ENCODE results near the gene ADGRL1. TPM values are rescaled to one million over a fixed set of nuclear protein-coding genes. Genes with fewer than 3 reads are reported as not detected.
"Not testable (repeated sequence)": the region's sequence is repeated elsewhere in the genome, so short reads cannot be mapped to it uniquely, and the experiment has no call there.

ADGRL1 gene
- total RNA-seq, 1 donor from 2014 or later: 24.0 TPM

GRCh38 chr19:14198384-14199376 is 7.3 kb downstream of the ADGRL1 start:
- ATAC-seq (no peak), DNase-seq (no peak)
- intact Hi-C loops (cut with micrococcal nuclease): no loop called here

GRCh38 chr19:14197882-14198281 is 8.1 kb downstream of the ADGRL1 start:
- ATAC-seq (no peak), DNase-seq (no peak)
- intact Hi-C loops (cut with micrococcal nuclease): no loop called here

- DNase-seq; ATAC-seq; intact Hi-C loops (cut with micrococcal nuclease): not testable (repeated sequence)
Observed at GRCh38 chr19:14197288-14197687, 8.7 kb downstream of the ADGRL1 start.

- intact Hi-C loops (cut with micrococcal nuclease): not testable (repeated sequence)
- peak; percentile 81 for DNase-seq
- ATAC-seq: peak; percentile 71
Observed at GRCh38 chr19:14196105-14196504, 9.9 kb downstream of the ADGRL1 start.

DNA sequence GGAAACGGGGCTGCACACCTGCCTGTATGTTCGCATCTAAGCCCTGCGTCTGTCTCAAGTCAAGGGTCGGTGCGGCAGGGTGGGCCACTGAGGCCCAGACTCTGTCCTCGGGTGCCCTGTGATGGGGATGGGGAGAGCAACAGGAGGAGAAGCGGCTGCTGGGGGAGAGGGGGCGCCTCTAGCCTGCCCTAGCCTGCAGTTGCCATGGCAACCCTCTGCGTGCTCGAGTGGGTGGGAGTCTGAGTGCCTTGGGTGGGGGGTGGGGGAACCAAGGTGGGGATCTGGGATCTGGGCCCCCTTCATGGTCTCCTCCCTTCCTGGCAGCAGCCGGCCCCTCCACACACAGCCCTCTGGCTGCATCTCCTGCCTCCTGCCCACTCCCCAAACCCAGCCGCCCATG is 10.8 kb downstream of the ADGRL1 start:
- ATAC-seq; intact Hi-C loops (cut with micrococcal nuclease); DNase-seq: not testable (repeated sequence)

DNA sequence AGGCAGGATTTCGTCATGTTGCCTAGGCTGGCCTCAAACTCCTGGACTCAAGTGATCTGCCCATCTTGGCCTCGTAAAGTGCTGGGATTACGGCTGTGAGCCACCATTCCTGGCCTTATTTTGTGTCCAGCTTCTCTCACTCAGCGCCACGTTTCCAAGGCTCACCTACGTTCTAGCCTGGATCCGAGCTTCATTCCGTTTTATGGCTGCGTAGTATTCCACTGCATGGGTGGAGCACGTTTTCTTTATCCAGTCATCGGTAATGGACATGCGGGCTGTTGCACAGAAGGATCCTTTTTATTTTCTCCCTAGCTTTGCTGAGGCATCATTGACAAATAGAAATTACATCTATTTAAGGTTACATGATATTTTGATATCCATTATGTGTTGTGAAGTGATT is 16.6 kb downstream of the ADGRL1 start:
- DNase-seq (no peak), ATAC-seq (no peak)
- intact Hi-C loops (cut with micrococcal nuclease): no loop called here

- intact Hi-C loops (cut with micrococcal nuclease); DNase-seq; ATAC-seq: not testable (repeated sequence)
Observed at GRCh38 chr19:14188086-14188485, 17.9 kb downstream of the ADGRL1 start.

- no peak for ATAC-seq
- no peak for DNase-seq
- intact Hi-C loops (cut with micrococcal nuclease): no loop called here
Observed at GRCh38 chr19:14187561-14187960, 18.4 kb downstream of the ADGRL1 start.

DNA sequence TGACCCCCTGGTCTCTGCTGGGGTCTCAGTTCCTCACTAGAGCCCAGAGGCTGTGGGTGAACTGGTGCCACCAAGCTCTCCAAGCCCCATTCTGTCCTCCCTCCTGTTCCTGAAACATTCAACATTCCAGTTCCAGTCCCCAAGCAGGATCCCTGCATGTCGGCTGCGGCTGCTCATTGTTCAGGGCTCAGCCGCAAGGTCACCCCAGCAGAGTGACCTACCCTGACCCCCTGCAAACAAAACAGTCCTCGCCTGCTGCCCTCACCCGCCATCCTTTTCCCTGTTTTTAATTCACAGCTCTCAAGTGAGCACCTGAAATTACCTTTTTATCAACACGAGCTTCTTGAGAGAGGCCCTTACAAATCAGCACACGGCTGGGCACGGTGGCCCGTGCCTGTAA is 19.3 kb downstream of the ADGRL1 start:
- ATAC-seq; DNase-seq; intact Hi-C loops (cut with micrococcal nuclease): not testable (repeated sequence)

- ATAC-seq; DNase-seq; intact Hi-C loops (cut with micrococcal nuclease): not testable (repeated sequence)
Observed at GRCh38 chr19:14185691-14186090, 20.3 kb downstream of the ADGRL1 start.

- intact Hi-C loops (cut with micrococcal nuclease): no loop called here
- DNase-seq: no peak
- ATAC-seq: no peak
Observed at GRCh38 chr19:14185158-14185557, 20.8 kb downstream of the ADGRL1 start.

GRCh38 chr19:14183741-14184350 is 22.1 kb downstream of the ADGRL1 start:
- intact Hi-C loops (cut with micrococcal nuclease): no loop called here
- no peak for ATAC-seq
- no peak for DNase-seq

- intact Hi-C loops (cut with micrococcal nuclease): no loop called here
- ATAC-seq (no peak), DNase-seq (no peak)
Observed at GRCh38 chr19:14182476-14182875, 23.5 kb downstream of the ADGRL1 start.

DNA sequence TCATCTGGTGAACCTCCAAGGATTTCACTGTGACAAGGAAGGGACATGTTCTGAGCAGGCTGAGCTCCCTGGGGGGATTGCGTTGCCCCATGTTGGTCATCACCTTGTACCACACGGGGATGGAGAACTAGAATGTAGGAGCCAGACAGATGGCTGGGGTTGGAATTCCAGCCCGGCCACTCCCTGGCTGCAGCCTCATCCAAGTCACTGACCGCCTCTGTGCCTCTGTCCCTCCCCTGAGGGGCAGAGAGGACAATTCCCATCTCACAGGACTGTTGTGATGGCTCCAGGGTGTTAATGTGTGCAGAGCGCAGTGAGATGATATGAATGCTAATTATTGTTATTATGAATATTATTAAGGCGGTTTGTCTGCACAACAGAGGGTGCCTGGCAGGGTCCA is 24.1 kb downstream of the ADGRL1 start:
- ATAC-seq (no peak), DNase-seq (no peak)
- intact Hi-C loops (cut with micrococcal nuclease): no loop called here

DNA sequence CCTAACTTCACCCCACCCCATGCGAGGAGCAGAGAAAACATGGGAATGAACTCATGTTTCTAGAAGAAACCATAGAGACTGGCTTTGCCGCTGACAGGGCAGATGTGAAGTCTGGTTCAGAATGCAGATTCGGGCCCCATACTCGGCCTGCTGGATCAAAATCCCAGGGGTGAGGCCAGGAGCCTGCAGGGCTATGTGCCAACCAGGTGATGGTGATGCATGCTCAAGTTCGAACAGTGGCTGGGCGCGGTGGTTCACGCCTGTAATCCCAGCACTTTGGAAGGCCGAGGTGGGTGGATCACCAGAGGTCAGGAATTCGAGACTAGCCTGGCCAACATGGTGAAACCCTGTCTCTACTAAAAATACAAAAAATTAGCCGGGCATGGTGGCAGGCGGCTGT is 24.8 kb downstream of the ADGRL1 start:
- DNase-seq; intact Hi-C loops (cut with micrococcal nuclease); ATAC-seq: not testable (repeated sequence)

- DNase-seq (no peak), ATAC-seq (no peak)
- intact Hi-C loops (cut with micrococcal nuclease): no loop called here
Observed at GRCh38 chr19:14177496-14178074, 28.4 kb downstream of the ADGRL1 start.

GRCh38 chr19:14175351-14175792 is 30.6 kb downstream of the ADGRL1 start:
- no peak for DNase-seq
- intact Hi-C loops (cut with micrococcal nuclease): no loop called here
- ATAC-seq: no peak

DNA sequence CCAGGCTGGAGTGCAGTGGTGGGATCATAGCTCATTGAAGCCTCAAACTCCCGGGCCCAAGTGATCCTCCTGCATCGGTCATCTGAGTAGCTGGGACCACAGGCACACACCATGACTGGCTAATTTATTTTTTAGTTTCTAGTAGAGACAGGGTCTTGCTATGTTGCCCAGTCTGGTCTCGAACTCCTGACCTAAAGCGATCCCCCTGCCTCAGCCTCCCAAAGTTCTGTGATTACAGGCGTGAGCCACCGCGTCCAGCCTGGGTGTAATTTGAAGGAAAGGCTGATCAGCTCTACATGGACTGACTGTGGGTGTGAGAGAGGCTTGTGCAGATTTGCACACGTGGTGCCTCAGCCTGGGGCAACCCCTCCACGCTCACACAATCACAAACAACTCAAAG is 31.1 kb downstream of the ADGRL1 start:
- intact Hi-C loops (cut with micrococcal nuclease): no loop called here
- no peak for DNase-seq

DNA sequence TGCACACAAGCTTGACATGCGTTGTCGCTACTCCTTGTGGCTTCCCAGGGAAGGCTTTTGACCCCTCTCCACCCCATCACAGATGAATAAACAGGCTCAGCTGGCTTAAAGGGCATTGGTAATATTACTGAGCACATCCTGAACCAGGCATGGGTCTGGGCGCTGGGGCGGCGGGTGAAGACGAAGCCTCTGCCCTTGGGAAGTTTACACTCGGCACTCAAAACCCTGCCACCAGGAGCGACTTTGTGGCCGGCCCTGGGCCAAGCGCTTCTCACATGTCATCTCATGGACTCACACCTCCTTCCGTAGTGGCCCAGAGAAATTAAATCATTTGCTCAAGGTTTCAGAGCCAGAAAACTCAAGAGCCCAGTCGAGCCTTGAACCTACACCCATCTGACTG is 37.0 kb downstream of the ADGRL1 start:
- ATAC-seq: no peak
- DNase-seq: no peak
- intact Hi-C loops (cut with micrococcal nuclease): no loop called here

More for the DNA sequence above, 31.1 kb downstream of the ADGRL1 start:
- ATAC-seq: no peak
